Measurements from ENCODE around the gene NTRK3. TPM values are rescaled to one million over a fixed set of nuclear protein-coding genes. Genes with fewer than 3 reads are reported as not detected.

Gene NTRK3
- total RNA-seq, 4 donors from 2014 or later, result 0.35 to 5.8 (median 3.0) TPM

DNA sequence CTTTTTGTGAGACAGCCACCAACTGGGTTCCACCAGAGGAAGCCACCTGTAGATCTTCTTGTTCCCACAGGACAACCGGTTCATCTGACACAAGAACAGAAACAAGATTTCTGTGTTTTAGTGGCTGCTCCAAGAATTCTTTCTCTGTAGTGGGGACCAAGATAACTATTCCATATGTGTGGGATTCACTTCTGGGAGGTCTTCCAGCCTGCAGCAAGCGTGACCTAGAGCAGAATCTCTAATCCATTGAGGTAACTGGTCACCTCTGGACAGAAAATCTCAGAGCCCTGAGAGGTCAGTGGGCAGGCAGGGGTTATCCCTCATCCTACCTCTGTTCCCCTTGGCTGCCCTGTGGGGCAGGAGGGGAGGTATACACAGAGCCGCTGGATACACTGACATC lies 311.3 kb downstream of the NTRK3 start:
- Histone ChIP-seq H3K9me3 (no peaks in the 10 kb centered on the region), H3K27me3 (no peaks in the 10 kb centered on the region), H3K4me1 (no peaks in the 10 kb centered on the region), H3K36me3 (no peaks in the 10 kb centered on the region), H3K27ac (no peak overlapping the region), H3K4me3 (no peak overlapping the region)
- no peak for DNase-seq
- no peak for TF ChIP-seq CTCF (IDR thresholded peaks at IDR 0.05)
- no peak for TF ChIP-seq POLR2A (IDR thresholded peaks at IDR 0.05)

GRCh38 chr15:87944691-87945090 lies 311.8 kb downstream of the NTRK3 start:
- Histone ChIP-seq H3K27me3 (no peaks in the 10 kb centered on the region), H3K9me3 (no peaks in the 10 kb centered on the region), H3K4me3 (no peak overlapping the region), H3K27ac (no peak overlapping the region), H3K36me3 (no peaks in the 10 kb centered on the region), H3K4me1 (no peaks in the 10 kb centered on the region)
- TF ChIP-seq POLR2A (IDR thresholded peaks at IDR 0.05) (no peak), CTCF (IDR thresholded peaks at IDR 0.05) (no peak)
- no peak for DNase-seq

- DNase-seq, result no peak
- H3K4me1 ChIP-seq, result no peaks in the 10 kb centered on the region
- no peaks in the 10 kb centered on the region for H3K36me3 ChIP-seq
- no peak overlapping the region for H3K4me3 ChIP-seq
- H3K27ac ChIP-seq, result no peak overlapping the region
- no peaks in the 10 kb centered on the region for H3K27me3 ChIP-seq
- no peak for TF ChIP-seq POLR2A (IDR thresholded peaks at IDR 0.05)
- no peak for TF ChIP-seq CTCF (IDR thresholded peaks at IDR 0.05)
- no peaks in the 10 kb centered on the region for H3K9me3 ChIP-seq
Observed at GRCh38 chr15:87944050-87944449, 312.5 kb downstream of the NTRK3 start.

GRCh38 chr15:87943626-87944025 lies 312.9 kb downstream of the NTRK3 start:
- no peaks in the 10 kb centered on the region for H3K27me3 ChIP-seq
- no peak overlapping the region for H3K27ac ChIP-seq
- no peaks in the 10 kb centered on the region for H3K9me3 ChIP-seq
- no peak overlapping the region for H3K4me3 ChIP-seq
- DNase-seq, result no peak
- TF ChIP-seq CTCF (IDR thresholded peaks at IDR 0.05) (no peak), POLR2A (IDR thresholded peaks at IDR 0.05) (no peak)
- H3K36me3 ChIP-seq, result no peaks in the 10 kb centered on the region
- no peaks in the 10 kb centered on the region for H3K4me1 ChIP-seq

- H3K4me1 ChIP-seq, result no peaks in the 10 kb centered on the region
- TF ChIP-seq POLR2A (IDR thresholded peaks at IDR 0.05) (no peak), CTCF (IDR thresholded peaks at IDR 0.05) (no peak)
- no peaks in the 10 kb centered on the region for H3K27me3 ChIP-seq
- no peak overlapping the region for H3K4me3 ChIP-seq
- DNase-seq, result no peak
- no peaks in the 10 kb centered on the region for H3K36me3 ChIP-seq
- H3K27ac ChIP-seq, result no peak overlapping the region
- H3K9me3 ChIP-seq, result no peaks in the 10 kb centered on the region
Observed at GRCh38 chr15:87942316-87942715, 314.2 kb downstream of the NTRK3 start.

- H3K9me3 ChIP-seq, result no peaks in the 10 kb centered on the region
- no peaks in the 10 kb centered on the region for H3K4me1 ChIP-seq
- H3K4me3 ChIP-seq, result no peak overlapping the region
- no peak for DNase-seq
- H3K27ac ChIP-seq, result no peak overlapping the region
- no peaks in the 10 kb centered on the region for H3K27me3 ChIP-seq
- no peak for TF ChIP-seq CTCF (IDR thresholded peaks at IDR 0.05)
- TF ChIP-seq POLR2A (IDR thresholded peaks at IDR 0.05), result no peak
- no peaks in the 10 kb centered on the region for H3K36me3 ChIP-seq
Observed at GRCh38 chr15:87941606-87942005, 314.9 kb downstream of the NTRK3 start.
